SU-DHL-6 (cell line): Measurements from ENCODE around the gene UBR4.

Experiments used
- H2AFZ ChIP-seq: fragments of 200-600 bp; sonication (generic); 2 replicates; pipeline ENCODE4 v1.6.1; 2014; ENCODE audit warnings: low read depth, mild to moderate bottlenecking, moderate library complexity, mixed read lengths, antibody characterized with exemption, low read length; ENCODE audit not compliant: severe bottlenecking
- H3F3A ChIP-seq: fragments of 200-600 bp; shearing (Covaris generic); 2 replicates; pipeline ENCODE4 v1.6.0; 2016; ENCODE audit warnings: antibody characterized with exemption, mild to moderate bottlenecking; ENCODE audit not compliant: insufficient read depth
- H3K27ac ChIP-seq: fragments of 200-600 bp; sonication (generic); 2 replicates; pipeline ENCODE4 v1.5.1; 2016; ENCODE audit warnings: low read depth, mild to moderate bottlenecking, low read length, moderate library complexity, mixed read lengths
- H3K27me3 ChIP-seq: fragments of 200-600 bp; sonication (generic), shearing (Covaris generic); 2 replicates; pipeline ENCODE4 v1.6.0; 2014; ENCODE audit warnings: mild to moderate bottlenecking, low read length
- H3K36me3 ChIP-seq: fragments of 200-600 bp; sonication (generic); 2 replicates; pipeline ENCODE4 v1.6.1; 2014; ENCODE audit warnings: mild to moderate bottlenecking, low read length, mixed read lengths
- H3K4me2 ChIP-seq: fragments of 300-600, 200-600 bp; shearing (Covaris generic), sonication (generic); 2 replicates; pipeline ENCODE4 v1.6.0; 2014; ENCODE audit warnings: low read length, low read depth, mild to moderate bottlenecking; ENCODE audit not compliant: poor library complexity, severe bottlenecking
- H3K4me3 ChIP-seq: fragments of 200-600 bp; sonication (generic); 2 replicates; pipeline ENCODE4 v1.5.1; 2014; ENCODE audit warnings: antibody characterized with exemption, low read length, mild to moderate bottlenecking, mixed read lengths; ENCODE audit not compliant: insufficient read depth, poor library complexity, severe bottlenecking
- H3K79me2 ChIP-seq: fragments of 200-600 bp; sonication (generic); 2 replicates; pipeline ENCODE4 v1.6.1; 2014; ENCODE audit warnings: mild to moderate bottlenecking, low read length, moderate library complexity; ENCODE audit not compliant: insufficient read depth
- H3K9ac ChIP-seq: fragments of 200-600 bp; sonication (generic); 2 replicates; pipeline ENCODE4 v1.7.0; 2014; ENCODE audit warnings: mild to moderate bottlenecking, low read length
- H3K9me2 ChIP-seq: fragments of 200-600 bp; sonication (generic); replicated peaks from 2 replicates; pipeline ENCODE4 v1.6.1; 2014; ENCODE audit warnings: low read length; ENCODE audit not compliant: insufficient read depth
- H3K9me3 ChIP-seq: fragments of 200-600 bp; sonication (generic); 2 replicates; pipeline ENCODE4 v1.6.1; 2014; ENCODE audit warnings: low read length, mixed read lengths; ENCODE audit not compliant: insufficient read depth
- H4K20me1 ChIP-seq: fragments of 200-600 bp; sonication (generic); 2 replicates; pipeline ENCODE4 v1.6.1; 2014; ENCODE audit warnings: low read depth, mild to moderate bottlenecking, antibody characterized with exemption, low read length, moderate library complexity, mixed read lengths
- EZH2phosphoT487 ChIP-seq: fragments of 200-600 bp; sonication (generic), shearing (Covaris generic); conservative IDR thresholded peaks from 2 replicates; pipeline ENCODE4 v1.6.1; 2018; ENCODE audit warnings: mild to moderate bottlenecking, antibody characterized with exemption, low read length, moderate library complexity, mixed read lengths
- TF ChIP-seq, protein P1 (sequence below): fragments of 200-600 bp; sonication (generic); IDR thresholded peaks from one replicate; pipeline ENCODE4 v1.5.1; 2017; ENCODE audit warnings: antibody characterized with exemption, mild to moderate bottlenecking, low read length, moderate library complexity; ENCODE audit not compliant: insufficient read depth, poor library complexity, severe bottlenecking

Gene UBR4

DNA sequence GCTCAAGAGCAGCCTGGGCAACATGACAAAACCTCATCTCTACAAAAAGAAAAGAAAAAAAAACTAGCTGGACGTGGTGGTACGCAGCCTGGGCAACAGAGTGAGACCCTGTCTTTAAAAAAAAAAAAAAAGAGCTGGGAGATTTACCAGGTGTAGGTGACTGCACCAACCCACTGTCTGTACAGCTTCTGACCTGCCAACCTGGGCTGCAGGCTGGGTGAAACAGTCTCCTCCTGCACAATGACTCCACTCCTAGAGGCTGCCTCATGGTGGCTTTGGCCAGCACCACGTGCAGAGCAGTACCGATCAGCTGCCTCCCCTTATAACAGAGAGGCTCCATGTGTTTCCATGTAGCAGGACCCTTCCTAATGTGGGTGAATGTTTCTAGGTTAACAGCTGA lies 45.2 kb upstream of the UBR4 start:
- H3K9me2 ChIP-seq, result no peaks in the 10 kb centered on the region
- peaks cover 54% of the 10 kb centered on the region for H3K79me2 ChIP-seq
- H3K36me3 ChIP-seq, result no peaks in the 10 kb centered on the region
- no peak overlapping the region for H3K4me2 ChIP-seq
- H3K9ac ChIP-seq, result no peak overlapping the region
- H3K27ac ChIP-seq, result no peak overlapping the region
- no peaks in the 10 kb centered on the region for H3F3A ChIP-seq
- no peak overlapping the region for H3K4me3 ChIP-seq
- no peaks in the 10 kb centered on the region; the same call in 1 of the 2 replicates for H4K20me1 ChIP-seq
- no peaks in the 10 kb centered on the region for H3K9me3 ChIP-seq
- H2AFZ ChIP-seq, result no peak overlapping the region
- TF ChIP-seq EZH2phosphoT487, result no peak
- TF ChIP-seq, protein P1, sequence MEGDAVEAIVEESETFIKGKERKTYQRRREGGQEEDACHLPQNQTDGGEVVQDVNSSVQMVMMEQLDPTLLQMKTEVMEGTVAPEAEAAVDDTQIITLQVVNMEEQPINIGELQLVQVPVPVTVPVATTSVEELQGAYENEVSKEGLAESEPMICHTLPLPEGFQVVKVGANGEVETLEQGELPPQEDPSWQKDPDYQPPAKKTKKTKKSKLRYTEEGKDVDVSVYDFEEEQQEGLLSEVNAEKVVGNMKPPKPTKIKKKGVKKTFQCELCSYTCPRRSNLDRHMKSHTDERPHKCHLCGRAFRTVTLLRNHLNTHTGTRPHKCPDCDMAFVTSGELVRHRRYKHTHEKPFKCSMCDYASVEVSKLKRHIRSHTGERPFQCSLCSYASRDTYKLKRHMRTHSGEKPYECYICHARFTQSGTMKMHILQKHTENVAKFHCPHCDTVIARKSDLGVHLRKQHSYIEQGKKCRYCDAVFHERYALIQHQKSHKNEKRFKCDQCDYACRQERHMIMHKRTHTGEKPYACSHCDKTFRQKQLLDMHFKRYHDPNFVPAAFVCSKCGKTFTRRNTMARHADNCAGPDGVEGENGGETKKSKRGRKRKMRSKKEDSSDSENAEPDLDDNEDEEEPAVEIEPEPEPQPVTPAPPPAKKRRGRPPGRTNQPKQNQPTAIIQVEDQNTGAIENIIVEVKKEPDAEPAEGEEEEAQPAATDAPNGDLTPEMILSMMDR, result no peak
- H3K27me3 ChIP-seq, result no peaks in the 10 kb centered on the region

DNA sequence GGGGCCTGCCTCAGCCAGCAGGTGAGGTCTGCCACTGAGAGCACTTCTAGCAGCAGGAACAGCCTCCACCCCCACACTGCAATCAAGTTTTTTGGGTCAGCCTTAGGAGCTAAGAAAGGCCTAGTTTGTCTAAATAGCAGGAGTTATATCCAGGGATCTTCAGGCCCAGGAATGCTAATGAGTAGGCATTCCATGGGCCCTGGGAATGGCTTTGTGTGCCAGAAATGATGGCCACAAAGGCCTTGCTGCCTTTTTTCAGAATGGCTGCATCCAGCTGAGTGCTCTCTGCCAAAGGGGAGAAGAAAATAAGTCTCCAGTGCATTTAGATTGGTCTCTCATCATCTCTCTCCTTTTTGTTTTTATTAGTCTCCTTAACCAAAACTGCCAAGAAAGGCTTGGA lies 44.4 kb upstream of the UBR4 start:
- no peaks in the 10 kb centered on the region for H3K9me2 ChIP-seq
- TF ChIP-seq, protein P1, result no peak
- no peak for TF ChIP-seq EZH2phosphoT487
- no peak overlapping the region for H2AFZ ChIP-seq
- H3K4me2 ChIP-seq, result no peak overlapping the region
- no peaks in the 10 kb centered on the region for H3K36me3 ChIP-seq
- H3K4me3 ChIP-seq, result no peak overlapping the region
- H3K9ac ChIP-seq, result no peak overlapping the region
- H3K79me2 ChIP-seq, result peaks cover 63% of the 10 kb centered on the region
- H3K9me3 ChIP-seq, result no peaks in the 10 kb centered on the region
- no peaks in the 10 kb centered on the region for H3F3A ChIP-seq
- H3K27me3 ChIP-seq, result no peaks in the 10 kb centered on the region
- no peaks in the 10 kb centered on the region; the same call in 1 of the 2 replicates for H4K20me1 ChIP-seq
- H3K27ac ChIP-seq, result no peak overlapping the region

DNA sequence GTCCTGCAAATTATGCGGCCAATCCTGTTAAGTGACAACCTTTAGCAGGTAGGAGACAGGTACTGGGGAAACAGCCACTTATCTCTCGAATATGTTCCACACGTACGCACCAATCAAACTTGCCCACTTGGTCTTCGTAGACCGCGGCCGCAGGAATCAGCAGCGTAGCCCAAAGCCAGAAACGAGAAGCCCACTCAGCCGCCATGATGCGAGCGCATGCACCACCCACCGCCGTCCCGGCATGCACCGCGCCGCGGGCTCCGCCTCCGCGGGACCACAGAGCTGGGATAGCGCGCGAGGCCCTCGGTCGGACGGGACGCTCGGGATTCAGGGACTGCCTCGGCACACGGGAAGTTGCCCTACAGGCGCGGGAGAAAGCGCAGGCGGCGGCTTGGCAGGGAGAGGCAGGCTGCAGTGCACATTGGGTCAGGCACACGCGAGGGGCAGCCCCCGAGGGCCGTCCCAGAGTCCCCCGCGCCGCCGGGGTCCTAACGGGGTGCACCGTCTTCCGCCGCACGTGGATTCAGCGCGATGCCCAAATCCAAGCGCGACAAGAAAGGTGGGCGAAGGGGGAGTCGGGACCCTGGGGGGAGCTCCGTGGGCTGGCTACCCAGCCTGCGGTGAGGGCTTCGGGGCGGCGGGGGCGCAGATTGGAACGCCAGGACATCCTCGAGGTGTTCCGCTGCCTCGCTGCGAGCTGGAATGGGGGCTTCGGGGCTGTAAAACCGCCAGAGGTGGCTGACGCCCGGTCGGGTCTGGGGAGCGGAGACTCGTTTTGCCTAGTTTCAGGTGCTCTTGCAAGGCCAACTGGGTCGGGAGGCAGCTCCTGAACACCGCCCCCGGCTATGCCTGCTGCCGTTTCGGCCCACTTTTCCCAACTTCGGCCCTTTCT lies 41.5 kb upstream of the UBR4 start, which contains the start of the genes EMC1 and MRTO4:
Gene EMC1 (minus strand): TSS at position 220 of the 892 bp plus-strand sequence. CDS start 15 bp downstream, at position 205.
Gene MRTO4 (plus strand): TSS at position 501 of the 892 bp plus-strand sequence. CDS start 31 bp downstream, at position 532.
- no peaks in the 10 kb centered on the region for H3K36me3 ChIP-seq
- H3K9me2 ChIP-seq, result no peaks in the 10 kb centered on the region

More for the DNA sequence above, 41.5 kb upstream of the UBR4 start, which contains the start of the genes EMC1 and MRTO4:
- no peaks in the 10 kb centered on the region for H3F3A ChIP-seq
- H3K27me3 ChIP-seq, result no peaks in the 10 kb centered on the region
- no peak for TF ChIP-seq EZH2phosphoT487
- TF ChIP-seq, protein P1, result no peak
- H4K20me1 ChIP-seq, result no peaks in the 10 kb centered on the region; the same call in 1 of the 2 replicates
- H3K9ac ChIP-seq, result peak within 1 kb of the TSS; percentile 89
- H2AFZ ChIP-seq, result peak within 1 kb of the TSS; percentile 85
- peaks cover 90% of the 10 kb centered on the region for H3K79me2 ChIP-seq
- peak within 1 kb of the TSS; percentile 83 for H3K27ac ChIP-seq
- peak within 1 kb of the TSS; percentile 95 for H3K4me2 ChIP-seq
- peak within 1 kb of the TSS; percentile 96 for H3K4me3 ChIP-seq
- H3K9me3 ChIP-seq, result no peaks in the 10 kb centered on the region
